Measurements from ENCODE around the gene TMEM184A.

The TMEM184A gene

GRCh38 chr7:1567049-1567771 is 11.2 kb upstream of the TMEM184A start:
- FAIRE-seq = peak; percentile 92

DNA sequence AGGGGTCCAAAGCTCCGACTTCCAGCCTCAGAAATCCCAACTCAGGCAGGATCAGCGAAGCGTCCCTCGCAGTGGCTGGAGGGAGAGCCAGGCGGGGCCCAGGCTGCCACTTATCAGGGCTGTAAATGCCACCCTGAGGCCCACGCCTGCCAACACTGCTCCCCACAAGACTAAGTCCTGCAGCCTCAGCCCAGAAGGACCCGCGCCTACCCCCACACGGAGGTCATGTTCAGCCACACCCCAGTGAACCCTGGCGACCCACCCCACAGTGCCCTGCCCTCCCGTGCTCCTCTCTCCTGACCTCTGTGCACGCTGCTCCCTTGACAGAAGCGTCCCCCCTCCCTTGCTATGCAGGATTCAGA is 10.7 kb upstream of the TMEM184A start:
- FAIRE-seq = no peak

DNA sequence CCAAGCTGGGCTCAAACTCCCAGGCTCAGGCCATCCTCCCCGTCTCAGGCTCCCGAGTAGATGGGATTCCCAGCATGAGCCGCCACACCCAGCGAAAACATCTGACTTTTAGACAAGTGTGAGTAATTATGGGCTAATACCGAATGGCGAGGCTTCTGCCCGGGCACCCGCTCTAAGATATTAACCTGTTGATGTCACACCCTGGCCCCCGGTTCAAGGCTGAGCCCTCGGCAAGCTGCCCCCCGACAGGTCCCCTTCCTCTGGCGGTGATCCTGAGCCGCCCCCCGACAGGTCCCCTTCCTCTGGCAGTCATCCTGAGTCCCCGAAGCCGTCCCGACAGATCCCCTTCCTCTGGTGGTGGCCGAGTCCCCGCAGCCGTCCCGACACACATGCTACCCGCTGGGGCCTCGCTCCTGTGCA is 8.6 kb upstream of the TMEM184A start:
- FAIRE-seq = no peak

DNA sequence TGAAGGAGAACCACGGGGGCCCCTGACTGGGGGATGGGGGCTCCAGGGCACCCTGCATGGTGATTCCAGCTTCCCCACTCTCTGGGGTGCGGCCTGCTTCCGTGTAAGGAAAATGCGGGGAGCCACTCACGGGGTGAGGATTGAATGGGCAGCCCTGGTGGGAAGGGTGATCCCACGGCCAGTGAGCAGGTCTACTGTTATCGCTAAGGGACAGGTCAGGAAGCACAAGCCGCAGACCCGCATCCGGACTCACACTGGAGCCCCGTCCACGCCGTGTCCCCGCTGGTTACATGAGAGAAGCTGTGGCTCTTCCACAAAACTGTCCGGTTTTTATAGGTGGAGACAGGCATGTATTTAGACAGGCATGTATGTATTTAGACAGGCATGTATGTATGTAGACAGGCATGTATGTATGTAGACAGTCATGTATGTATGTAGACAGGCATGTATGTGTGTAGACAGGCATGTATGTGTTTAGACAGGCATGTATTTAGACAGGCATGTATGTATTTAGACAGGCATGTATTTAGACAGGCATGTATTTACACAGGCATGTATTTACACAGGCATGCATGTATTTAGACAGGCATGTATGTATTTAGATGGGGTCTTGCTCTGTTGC is 8.1 kb upstream of the TMEM184A start:
- no peak for FAIRE-seq

- FAIRE-seq = no peak
Observed at GRCh38 chr7:1562597-1563051, 6.6 kb upstream of the TMEM184A start.

GRCh38 chr7:1562116-1562515 is 6.1 kb upstream of the TMEM184A start:
- no peak for FAIRE-seq

GRCh38 chr7:1561036-1561940 is 5.3 kb upstream of the TMEM184A start:
- no peak for FAIRE-seq

DNA sequence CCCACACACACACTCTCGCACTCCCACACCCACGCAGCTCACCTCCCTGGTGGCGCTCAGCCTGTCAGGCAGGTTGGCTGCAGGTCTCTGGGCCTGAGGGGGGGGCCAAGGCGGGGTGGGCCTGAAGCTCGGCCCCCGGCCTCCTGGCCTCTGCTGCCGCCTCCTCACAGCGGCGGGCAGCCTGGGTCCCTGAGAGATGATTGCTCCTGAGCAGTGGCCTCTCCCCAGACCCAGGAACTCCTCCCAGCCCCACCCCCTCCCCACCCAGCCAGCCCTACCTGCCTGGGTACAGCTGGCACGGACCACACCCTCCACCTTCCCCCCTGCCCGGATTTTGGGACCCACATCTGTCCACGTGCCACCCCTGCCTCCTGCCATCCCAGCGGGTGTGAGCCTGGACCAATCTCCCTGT is 4.6 kb upstream of the TMEM184A start:
- FAIRE-seq = no peak

GRCh38 chr7:1559626-1560590 is 3.9 kb upstream of the TMEM184A start:
- FAIRE-seq = no peak

DNA sequence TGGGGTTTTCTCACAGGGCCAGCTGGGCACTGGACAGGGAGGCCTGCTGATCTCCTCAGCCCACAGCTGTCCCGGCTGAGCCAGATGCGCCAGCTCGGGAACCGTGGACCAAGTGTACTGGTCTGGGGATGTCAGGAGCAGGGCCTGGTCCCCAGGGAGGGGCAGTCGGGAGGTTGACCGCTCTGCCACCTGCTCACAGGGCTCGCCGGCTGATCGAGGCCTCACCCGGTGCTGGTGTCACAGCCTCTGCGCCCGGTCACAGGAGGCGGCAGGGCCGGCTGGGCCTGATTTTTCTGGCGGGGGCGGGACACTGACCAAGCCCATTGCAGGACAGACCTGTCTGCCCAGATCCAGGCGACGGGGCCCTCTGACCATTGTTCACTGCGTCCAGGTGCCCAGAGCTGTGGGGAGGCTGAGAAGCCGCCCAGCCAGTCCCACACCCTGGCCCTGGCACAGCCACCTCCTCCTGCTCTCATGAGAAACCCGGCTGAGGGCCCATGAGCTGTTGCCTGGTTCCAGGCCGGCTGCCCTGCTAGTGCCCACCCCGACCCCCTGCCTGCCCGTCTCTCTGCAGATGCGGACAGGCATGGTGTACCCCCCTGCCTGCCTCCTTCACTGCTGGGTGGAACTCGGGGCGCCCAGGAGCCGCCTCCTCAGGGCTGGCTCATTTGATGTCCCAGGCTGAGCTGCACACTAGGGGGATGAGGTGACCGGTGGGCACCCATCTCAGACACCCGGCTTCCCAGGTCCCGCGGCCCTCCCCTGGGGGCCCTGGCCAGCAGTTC is 3.0 kb upstream of the TMEM184A start:
- FAIRE-seq = no peak

DNA sequence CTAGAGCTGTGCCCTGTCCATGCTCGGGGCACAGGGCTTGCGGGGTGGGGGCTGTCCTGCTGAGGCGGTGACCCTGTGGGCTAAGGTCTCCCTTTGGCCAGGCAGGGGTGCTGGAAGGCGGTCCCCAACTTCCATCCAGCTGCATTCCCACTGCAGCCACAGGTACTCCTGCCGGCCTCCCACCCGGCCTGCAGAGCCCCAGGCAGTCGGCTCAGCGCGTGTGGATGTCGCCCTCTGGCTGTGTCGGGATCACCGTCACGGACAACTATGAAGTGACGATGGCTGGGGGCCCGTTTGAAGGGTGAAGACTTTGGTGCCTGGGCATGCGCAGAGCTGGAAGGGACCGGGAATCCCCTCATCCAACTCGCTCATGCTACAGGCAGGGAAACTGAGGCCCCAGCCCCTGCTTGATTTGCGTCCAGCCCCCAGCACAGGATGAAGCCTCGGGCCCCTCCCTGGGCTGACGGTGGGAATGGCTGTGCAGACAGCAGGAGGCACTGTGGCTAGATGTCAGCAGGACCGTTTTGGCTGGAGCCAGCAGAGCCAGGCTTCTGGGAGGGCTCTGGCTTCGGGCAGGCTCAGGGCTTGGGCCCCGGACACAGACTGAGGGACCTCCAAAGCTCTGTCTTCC is 2.3 kb upstream of the TMEM184A start:
- FAIRE-seq = no peak

GRCh38 chr7:1557771-1558170 is 1.8 kb upstream of the TMEM184A start:
- no peak for FAIRE-seq

GRCh38 chr7:1557006-1557405 is 1.0 kb upstream of the TMEM184A start:
- FAIRE-seq = no peak

- FAIRE-seq = no peak
Observed at GRCh38 chr7:1555046-1555812, 776 bp downstream of the TMEM184A start.

DNA sequence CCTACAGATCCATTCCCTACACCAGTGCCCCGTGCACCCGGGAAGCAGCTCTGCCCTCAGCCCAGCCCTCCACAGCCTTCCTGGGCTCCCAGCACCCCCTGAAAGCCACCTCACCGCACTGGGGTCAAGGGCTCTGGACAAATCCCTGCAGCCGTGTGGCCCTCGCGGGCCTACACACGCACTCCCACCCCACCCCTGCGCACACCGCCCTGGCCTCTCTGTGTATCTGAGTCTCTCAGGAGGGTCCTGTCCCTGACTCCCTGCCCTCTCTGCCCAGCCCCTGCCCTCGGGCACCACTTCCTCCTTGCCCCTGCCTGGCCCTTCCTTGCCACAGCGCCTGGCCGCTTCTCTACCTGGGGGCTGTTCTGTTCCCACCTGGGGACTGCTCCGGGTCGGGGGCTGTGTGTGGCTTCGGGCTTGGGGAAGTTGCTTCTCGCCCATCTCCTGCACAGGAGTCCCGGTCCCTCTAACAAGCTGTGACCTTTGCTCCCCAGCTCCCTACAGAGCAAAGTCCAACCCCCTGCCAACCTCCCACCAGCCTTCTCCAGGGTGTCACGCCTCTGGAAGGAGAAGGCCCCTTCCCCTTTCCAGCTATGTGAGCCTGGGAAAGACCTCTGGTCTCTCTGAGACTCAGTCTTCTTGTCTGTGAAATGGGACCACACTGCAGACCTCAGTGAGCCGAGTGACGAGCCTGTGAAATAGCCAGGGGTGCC is 1.5 kb downstream of the TMEM184A start:
- no peak for FAIRE-seq

DNA sequence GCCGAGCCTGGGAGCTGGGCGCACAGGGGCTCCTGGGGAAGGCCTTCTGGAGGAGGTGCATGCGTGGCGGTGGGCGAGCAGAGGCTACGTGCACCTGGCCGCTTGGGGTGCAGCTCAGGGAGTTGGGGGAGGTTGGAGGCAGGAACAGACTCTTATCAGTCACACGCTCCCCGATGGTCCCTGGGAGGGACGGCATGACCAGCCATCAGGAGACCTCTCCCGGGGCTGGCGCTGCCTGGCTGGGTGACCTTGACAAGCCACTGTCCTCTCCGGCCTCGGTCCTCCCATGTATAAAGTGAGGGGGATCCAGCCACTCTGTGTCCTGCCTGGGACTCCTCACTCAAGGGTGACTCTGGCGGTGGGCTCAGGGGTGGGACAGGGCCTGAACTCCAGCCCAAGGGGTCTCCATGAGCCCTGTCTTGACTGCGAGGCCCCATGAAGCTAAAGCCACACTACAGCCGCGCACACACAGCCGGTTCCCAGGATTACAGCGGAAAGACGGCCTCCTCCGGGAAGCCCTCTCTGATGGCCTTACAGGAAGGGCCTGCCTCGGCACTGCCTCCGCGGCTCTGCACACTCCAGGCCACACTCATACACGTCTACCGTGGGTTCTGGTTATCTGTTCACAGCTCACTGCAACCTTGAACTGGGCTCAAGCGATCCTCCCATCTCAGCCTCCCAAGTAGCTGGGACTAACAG is 2.3 kb downstream of the TMEM184A start:
- FAIRE-seq = no peak

GRCh38 chr7:1552200-1552599 is 3.8 kb downstream of the TMEM184A start:
- no peak for FAIRE-seq

DNA sequence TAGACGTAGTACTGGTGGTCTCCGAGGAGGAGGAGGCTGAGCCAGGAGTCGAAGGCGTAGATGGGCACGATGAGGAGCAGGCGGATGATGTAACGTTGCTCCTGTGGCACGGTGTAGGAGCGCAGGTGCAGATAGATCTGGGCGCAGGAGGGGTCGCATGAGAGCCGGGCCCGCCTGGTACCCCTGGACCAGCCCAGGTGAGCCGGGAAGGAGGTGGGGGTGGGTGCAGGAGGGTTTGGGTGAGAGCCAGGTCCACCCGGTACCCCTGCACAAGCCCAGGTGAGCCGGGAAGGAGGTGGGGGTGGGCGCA is 5.2 kb downstream of the TMEM184A start:
- FAIRE-seq = no peak

Data from A204.1 (cell line).